AG04450 (cell line): Measurements from ENCODE around the gene EIF4G1. TPM values are rescaled to one million over a fixed set of nuclear protein-coding genes. Genes with fewer than 3 reads are reported as not detected.

Source experiments
- CTCF ChIA-PET: fragments of 300-600, 350-600 bp; formaldehyde crosslinking; extraction: SDS; loops from one replicate; lab custom pipeline; 2022; ENCODE audit warnings: antibody characterized with exemption, inconsistent platforms; lab: Charles Lee
- POLR2A ChIA-PET: fragments of 350-600 bp; formaldehyde crosslinking; extraction: SDS; loops from one replicate; lab custom pipeline; 2021; ENCODE audit warnings: antibody characterized with exemption, inconsistent platforms; lab: Yijun Ruan, JAX
- DNase-seq: peaks from one replicate; pipeline ENCODE4 v3.0.0-alpha.2; 2011; ENCODE audit warnings: low read depth, low spot score
- H3K27ac ChIP-seq: one replicate; pipeline ENCODE4 v1.5.1; 2012; ENCODE audit warnings: low read depth, low read length, control low read depth
- H3K27me3 ChIP-seq: one replicate; pipeline ENCODE4 v1.6.0; 2012; ENCODE audit warnings: low read length; ENCODE audit not compliant: control insufficient read depth, insufficient read depth
- H3K4me3 ChIP-seq: 2 replicates; pipeline ENCODE4 v1.5.1; 2011; ENCODE audit warnings: mild to moderate bottlenecking, low read depth, low read length, control low read depth
- H3K9me3 ChIP-seq: 2 replicates; pipeline ENCODE4 v1.5.1; 2012; ENCODE audit warnings: low read length; ENCODE audit not compliant: control insufficient read depth, insufficient read depth
- polyA plus RNA-seq: library from polyadenylated mRNA; depleted of rRNA; stranded (reverse); fragments of >200 nt; gene quantifications from 2 replicates; pipeline ENCODE4 v1.2.3, GENCODE V29; 2011; rRNA removed
- small RNA-seq: library from RNA; depleted of rRNA; stranded (forward); fragments of <200 nt; gene quantifications from one replicate; pipeline ENCODE3, GENCODE V24; 2012; ENCODE audit warnings: low read depth; ENCODE audit not compliant: insufficient read length
- TF ChIP-seq, protein P1 (sequence below): IDR thresholded peaks from 2 replicates; pipeline ENCODE4 v1.5.1; 2011; ENCODE audit warnings: low read depth, low read length, control low read depth, inconsistent platforms

Gene EIF4G1
- polyA plus RNA-seq, 1 experiment: 191 TPM

DNA sequence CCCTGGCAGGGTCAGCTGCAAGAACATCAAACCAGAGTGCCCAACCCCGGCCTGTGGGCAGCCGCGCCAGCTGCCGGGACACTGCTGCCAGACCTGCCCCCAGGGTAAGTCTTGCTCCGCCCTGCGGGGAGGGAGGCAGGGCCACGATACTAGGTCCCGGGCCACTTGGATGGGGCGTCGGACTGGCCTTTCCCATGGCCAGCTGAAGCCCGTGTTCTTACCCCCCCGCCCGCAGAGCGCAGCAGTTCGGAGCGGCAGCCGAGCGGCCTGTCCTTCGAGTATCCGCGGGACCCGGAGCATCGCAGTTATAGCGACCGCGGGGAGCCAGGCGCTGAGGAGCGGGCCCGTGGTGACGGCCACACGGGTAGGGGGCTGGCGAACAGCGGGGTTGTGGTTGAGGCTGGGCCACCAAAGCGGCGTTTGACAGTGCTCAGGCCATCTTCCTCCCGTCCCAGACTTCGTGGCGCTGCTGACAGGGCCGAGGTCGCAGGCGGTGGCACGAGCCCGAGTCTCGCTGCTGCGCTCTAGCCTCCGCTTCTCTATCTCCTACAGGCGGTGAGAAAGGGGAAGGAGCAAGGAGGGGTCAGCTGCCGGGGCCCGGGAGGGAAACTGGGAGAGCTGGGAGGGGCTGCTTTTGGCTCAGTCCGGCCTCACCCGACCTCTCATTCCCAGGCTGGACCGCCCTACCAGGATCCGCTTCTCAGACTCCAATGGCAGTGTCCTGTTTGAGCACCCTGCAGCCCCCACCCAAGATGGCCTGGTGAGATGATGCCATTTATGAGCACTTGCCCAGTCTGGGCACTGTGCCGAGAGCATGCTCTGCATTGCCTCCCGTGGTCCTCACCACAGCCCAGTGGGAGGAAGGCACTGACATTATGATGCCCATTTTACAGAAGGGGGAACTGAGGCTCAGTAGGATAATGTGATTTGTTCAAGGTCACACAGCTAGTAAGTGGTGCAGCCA is 67.1 kb downstream of the EIF4G1 start:
- CTCF ChIA-PET: interaction anchor here (0.6 to 2.4 kb wide), 3 partner anchors 9 to 531 kb away, joined by 4 to 24 read pairs (median 4); no protein-coding TSS in a partner anchor
- Histone ChIP-seq H3K9me3 (no peaks in the 10 kb centered on the region; the same call in 1 of the 2 replicates), H3K27me3 (peaks cover 60% of the 10 kb centered on the region), H3K27ac (no peak overlapping the region), H3K4me3 (no peak overlapping the region)
- no peak for DNase-seq
- POLR2A ChIA-PET: no interaction called here
- TF ChIP-seq, protein P1, sequence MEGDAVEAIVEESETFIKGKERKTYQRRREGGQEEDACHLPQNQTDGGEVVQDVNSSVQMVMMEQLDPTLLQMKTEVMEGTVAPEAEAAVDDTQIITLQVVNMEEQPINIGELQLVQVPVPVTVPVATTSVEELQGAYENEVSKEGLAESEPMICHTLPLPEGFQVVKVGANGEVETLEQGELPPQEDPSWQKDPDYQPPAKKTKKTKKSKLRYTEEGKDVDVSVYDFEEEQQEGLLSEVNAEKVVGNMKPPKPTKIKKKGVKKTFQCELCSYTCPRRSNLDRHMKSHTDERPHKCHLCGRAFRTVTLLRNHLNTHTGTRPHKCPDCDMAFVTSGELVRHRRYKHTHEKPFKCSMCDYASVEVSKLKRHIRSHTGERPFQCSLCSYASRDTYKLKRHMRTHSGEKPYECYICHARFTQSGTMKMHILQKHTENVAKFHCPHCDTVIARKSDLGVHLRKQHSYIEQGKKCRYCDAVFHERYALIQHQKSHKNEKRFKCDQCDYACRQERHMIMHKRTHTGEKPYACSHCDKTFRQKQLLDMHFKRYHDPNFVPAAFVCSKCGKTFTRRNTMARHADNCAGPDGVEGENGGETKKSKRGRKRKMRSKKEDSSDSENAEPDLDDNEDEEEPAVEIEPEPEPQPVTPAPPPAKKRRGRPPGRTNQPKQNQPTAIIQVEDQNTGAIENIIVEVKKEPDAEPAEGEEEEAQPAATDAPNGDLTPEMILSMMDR: no peak

DNA sequence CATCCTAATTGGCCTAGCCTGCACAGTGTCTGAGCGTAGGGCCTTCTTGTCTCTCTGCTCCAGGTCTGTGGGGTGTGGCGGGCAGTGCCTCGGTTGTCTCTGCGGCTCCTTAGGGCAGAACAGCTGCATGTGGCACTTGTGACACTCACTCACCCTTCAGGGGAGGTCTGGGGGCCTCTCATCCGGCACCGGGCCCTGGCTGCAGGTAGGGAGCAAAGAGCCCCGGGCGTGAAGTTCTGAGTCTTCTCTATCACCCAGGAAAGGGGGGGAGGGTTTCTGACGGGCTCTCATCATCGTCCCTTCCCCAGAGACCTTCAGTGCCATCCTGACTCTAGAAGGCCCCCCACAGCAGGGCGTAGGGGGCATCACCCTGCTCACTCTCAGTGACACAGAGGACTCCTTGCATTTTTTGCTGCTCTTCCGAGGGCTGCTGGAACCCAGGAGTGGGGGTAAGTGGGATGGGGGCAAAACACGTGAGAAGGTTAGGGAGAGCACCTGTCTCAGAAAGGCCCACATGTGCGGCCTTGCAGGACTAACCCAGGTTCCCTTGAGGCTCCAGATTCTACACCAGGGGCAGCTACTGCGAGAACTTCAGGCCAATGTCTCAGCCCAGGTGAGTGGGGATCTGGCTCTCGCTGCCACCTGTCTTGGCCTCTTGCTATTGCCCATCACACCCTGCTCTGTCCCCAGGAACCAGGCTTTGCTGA is 68.1 kb downstream of the EIF4G1 start:
- no peaks in the 10 kb centered on the region; the same call in 1 of the 2 replicates for H3K9me3 ChIP-seq
- no peak for DNase-seq
- peaks cover 56% of the 10 kb centered on the region for H3K27me3 ChIP-seq
- no peak overlapping the region for H3K27ac ChIP-seq
- TF ChIP-seq, protein P1: no peak
- CTCF ChIA-PET: interaction anchor here (0.6 to 2.4 kb wide), 3 partner anchors 10 to 530 kb away, joined by 4 to 24 read pairs (median 4); no protein-coding TSS in a partner anchor
- H3K4me3 ChIP-seq: no peak overlapping the region
- POLR2A ChIA-PET: no interaction called here

DNA sequence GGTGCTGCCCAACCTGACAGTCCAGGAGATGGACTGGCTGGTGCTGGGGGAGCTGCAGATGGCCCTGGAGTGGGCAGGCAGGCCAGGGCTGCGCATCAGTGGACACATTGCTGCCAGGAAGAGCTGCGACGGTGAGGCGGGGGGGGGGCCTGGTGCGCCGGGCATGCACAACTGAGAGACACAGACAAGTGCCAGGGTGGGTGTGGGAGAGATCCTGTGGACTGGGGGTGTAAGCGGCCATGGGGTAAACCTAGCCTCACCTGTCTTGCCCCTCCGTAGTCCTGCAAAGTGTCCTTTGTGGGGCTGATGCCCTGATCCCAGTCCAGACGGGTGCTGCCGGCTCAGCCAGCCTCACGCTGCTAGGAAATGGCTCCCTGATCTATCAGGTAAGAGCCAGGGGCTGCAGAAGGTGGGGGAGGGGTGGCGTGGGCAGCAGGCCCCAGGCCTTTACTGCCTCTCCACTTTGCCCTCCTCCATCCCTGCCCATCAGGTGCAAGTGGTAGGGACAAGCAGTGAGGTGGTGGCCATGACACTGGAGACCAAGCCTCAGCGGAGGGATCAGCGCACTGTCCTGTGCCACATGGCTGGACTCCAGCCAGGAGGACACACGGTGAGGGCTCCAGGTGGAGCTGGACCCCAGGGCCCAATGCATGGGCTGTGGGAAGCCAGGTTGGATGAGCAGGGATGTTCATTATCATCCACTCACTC is 68.8 kb downstream of the EIF4G1 start:
- ChIA-PET CTCF (interaction anchor here (1.9 to 3.7 kb wide), 2 partner anchors 12 to 130 kb away, joined by 6 to 26 read pairs; no protein-coding TSS in a partner anchor), POLR2A (interaction anchor here (0.6 kb wide), 1 partner anchor 178 kb away, joined by 3 read pairs; no protein-coding TSS in a partner anchor)
- TF ChIP-seq, protein P1: no peak
- no peak overlapping the region for H3K4me3 ChIP-seq
- H3K27me3 ChIP-seq: peaks cover 51% of the 10 kb centered on the region
- no peaks in the 10 kb centered on the region; the same call in 1 of the 2 replicates for H3K9me3 ChIP-seq
- no peak for DNase-seq
- H3K27ac ChIP-seq: no peak overlapping the region

DNA sequence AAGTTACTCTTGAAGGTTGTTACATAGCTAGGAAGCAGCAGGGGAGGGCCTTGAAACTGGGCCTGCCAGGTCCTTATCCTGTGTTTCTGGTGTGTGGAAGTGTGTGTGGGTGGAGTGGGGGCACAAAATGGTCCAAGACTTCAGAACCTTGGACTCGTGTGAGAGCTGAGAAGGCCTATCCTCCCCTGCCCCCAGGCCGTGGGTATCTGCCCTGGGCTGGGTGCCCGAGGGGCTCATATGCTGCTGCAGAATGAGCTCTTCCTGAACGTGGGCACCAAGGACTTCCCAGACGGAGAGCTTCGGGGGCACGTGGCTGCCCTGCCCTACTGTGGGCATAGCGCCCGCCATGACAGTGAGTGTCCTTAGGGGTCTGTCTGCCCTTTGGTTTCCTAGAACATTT is 69.9 kb downstream of the EIF4G1 start:
- Histone ChIP-seq H3K27ac (no peak overlapping the region), H3K4me3 (no peak overlapping the region), H3K27me3 (peaks cover 43% of the 10 kb centered on the region), H3K9me3 (no peaks in the 10 kb centered on the region; the same call in 1 of the 2 replicates)
- DNase-seq: no peak
- CTCF ChIA-PET: interaction anchor here (1.9 to 3.7 kb wide), 2 partner anchors 13 to 129 kb away, joined by 6 to 26 read pairs; no protein-coding TSS in a partner anchor
- POLR2A ChIA-PET: no interaction called here
- TF ChIP-seq, protein P1: no peak

Small RNA genes within 50 kb of the gene (small RNA-seq; reads per million reads assigned to genes)
- gene SNORD66: 3,623 reads per million, percentile 98 among the genes with 10 or more reads in this experiment

Other genes starting within 250 kb of the EIF4G1 start
- gene HTR3E, start 217.5 kb upstream of the EIF4G1 start, polyA plus RNA-seq: not detected in 2 replicates
- gene EIF2B5, start 179.2 kb upstream of the EIF4G1 start, polyA plus RNA-seq: 28.8 and 29.8 TPM in 2 replicates
- 29.7 and 37.8 TPM in 2 replicates for gene DVL3, start 159.2 kb upstream of the EIF4G1 start, polyA plus RNA-seq
- 963 and 1,068 TPM in 2 replicates for gene AP2M1, start 139.8 kb upstream of the EIF4G1 start, polyA plus RNA-seq
- gene ABCF3, start 128.4 kb upstream of the EIF4G1 start, polyA plus RNA-seq: 43.1 and 50.0 TPM in 2 replicates
- not detected in 2 replicates for gene VWA5B2, start 85.0 kb upstream of the EIF4G1 start, polyA plus RNA-seq
- gene ALG3, start 65.6 kb upstream of the EIF4G1 start, polyA plus RNA-seq: 35.6 and 44.5 TPM in 2 replicates
- 3.2 and 4.0 TPM in 2 replicates for gene EEF1AKMT4, start 64.9 kb upstream of the EIF4G1 start, polyA plus RNA-seq
- 0.07 and 0.27 TPM in 2 replicates for gene CAMK2N2, start 53.1 kb upstream of the EIF4G1 start, polyA plus RNA-seq
- gene ECE2, start 38.6 kb upstream of the EIF4G1 start, polyA plus RNA-seq: not detected in 2 replicates
- gene PSMD2, start 15.4 kb upstream of the EIF4G1 start, polyA plus RNA-seq: 318 and 363 TPM in 2 replicates
- gene FAM131A, start 23.0 kb downstream of the EIF4G1 start, polyA plus RNA-seq: 8.5 and 9.3 TPM in 2 replicates
- gene CLCN2, start 47.0 kb downstream of the EIF4G1 start, polyA plus RNA-seq: 1.7 and 2.1 TPM in 2 replicates
- 81.2 and 94.4 TPM in 2 replicates for gene POLR2H, start 47.1 kb downstream of the EIF4G1 start, polyA plus RNA-seq
- 0.06 TPM in 1 of 2 replicates, not detected in the other for gene THPO, start 63.6 kb downstream of the EIF4G1 start, polyA plus RNA-seq
- 0.11 and 0.12 TPM in 2 replicates for gene CHRD, start 65.4 kb downstream of the EIF4G1 start, polyA plus RNA-seq
- gene EPHB3, start 247.2 kb downstream of the EIF4G1 start, polyA plus RNA-seq: 1.9 TPM in 2 replicates